ENCODE data around the gene STK4.
"Not testable (repeated sequence)": the region's sequence is repeated elsewhere in the genome, so short reads cannot be mapped to it uniquely, and the experiment has no call there.

Gene STK4

DNA sequence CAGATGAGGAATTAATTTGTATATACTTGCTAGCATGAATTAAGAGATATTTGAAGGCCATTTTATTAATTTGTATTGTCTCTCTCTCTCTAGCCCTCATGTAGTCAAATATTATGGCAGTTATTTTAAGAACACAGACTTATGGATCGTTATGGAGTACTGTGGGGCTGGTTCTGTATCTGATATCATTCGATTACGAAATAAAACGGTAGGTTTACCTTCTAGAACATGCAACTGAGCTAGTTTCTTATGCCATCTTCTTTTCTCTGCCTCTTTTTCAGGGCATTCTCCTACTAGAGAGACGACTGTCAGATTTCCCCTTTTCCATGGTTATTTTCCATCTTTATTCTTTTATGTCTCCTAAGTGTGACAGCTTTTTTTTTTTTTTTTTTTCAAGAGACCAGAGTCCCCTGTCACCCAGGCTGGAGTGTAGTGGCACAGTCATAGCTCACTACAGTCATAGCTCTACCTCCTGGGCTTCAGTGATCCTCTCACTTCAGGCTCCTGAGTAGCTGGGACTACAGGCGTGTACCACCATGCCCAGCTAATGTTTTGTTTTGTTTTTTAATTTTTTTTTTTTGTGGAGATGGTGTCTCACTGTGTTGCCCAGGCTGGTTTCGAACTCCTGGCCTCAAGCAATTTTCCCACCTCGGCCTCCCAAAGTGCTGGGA, 15.6 kb downstream of the STK4 start:
- no peak for DNase-seq (ENCODE audit: low read depth in 2 of 3, low spot score in 1 of 3)

DNA sequence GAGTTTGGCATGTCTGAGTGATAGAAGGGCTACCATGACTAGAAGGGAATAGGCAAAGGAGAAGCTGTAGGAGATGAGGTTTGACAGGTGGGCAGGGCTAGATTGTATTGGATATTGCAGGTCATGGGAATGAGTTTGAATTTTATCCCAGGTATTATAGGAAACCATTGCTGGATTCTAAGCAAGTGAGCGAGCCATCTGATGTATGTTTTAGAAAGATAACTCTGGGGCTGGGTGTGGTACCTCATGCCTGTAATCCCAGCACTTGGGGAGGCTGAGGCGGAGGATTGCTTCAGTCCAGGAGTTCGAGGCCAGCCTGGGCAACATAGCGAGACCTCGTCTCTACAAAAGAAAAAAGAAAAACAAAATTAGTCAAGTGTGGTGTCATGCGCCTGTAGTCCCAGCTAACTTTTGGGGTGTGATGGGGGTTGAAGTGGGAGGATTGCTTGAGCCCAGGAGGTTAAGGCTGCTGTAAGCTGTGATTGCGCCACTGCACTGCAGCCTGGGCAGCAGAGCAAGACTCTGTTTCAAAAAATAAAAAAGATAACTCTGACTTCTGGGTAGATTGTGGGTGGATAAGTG, 16.9 kb downstream of the STK4 start:
- DNase-seq (ENCODE audit: low read depth in 2 of 3, low spot score in 1 of 3), result no peak

GRCh38 chr20:44988631-44989171, 22.4 kb downstream of the STK4 start:
- DNase-seq (ENCODE audit: low read depth in 2 of 3, low spot score in 1 of 3), result no peak

- DNase-seq (ENCODE audit: low read depth in 2 of 3, low spot score in 1 of 3), result peak; percentile 42 to 66 (median 54)
Observed at GRCh38 chr20:44990425-44990824, 24.1 kb downstream of the STK4 start.

- DNase-seq (ENCODE audit: low read depth in 2 of 3, low spot score in 1 of 3), result no peak
Observed at GRCh38 chr20:44990957-44991356, 24.6 kb downstream of the STK4 start.

DNA sequence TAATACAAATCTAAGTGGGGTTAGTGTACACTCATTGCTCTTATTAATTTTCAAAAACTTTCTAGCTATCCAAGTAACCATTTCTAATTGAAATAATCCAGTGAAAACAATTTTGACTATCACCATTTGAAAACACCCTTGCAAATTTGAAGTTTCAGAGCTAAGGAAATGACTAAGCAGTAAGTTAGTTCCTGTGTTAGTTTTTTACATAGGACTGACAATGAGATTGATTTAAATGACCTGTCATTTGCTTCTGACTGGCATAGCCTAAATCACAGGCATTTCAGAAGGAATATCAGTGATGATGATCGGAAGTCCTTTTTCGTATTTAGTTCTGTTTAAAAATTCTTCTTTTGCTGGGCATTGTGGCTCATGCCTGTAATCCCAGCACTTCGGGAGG, 27.0 kb downstream of the STK4 start:
- DNase-seq (ENCODE audit: low read depth in 2 of 3, low spot score in 1 of 3), result no peak

GRCh38 chr20:44997171-44997570, 30.9 kb downstream of the STK4 start:
- no peak for DNase-seq (ENCODE audit: low read depth in 2 of 3, low spot score in 1 of 3)

DNA sequence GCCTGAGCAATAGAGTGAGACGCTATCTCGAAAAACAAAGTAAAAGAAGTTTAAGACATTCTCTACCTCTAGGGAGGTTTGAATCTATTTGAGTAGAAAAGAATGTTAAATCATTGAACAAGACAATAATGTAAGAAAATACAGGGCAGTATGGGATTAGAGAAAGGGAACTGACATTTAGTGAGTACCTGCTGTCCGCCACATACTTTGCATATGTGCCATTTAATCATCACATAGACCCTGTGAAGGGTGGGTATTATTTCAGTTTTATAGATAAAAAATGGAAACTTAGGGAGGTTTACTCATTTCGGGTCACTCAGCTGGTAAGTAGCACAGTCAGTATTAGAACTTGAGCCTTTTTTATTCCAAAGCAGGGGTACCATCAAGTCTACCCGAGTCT, 31.4 kb downstream of the STK4 start:
- DNase-seq (ENCODE audit: low read depth in 2 of 3, low spot score in 1 of 3), result no peak

DNA sequence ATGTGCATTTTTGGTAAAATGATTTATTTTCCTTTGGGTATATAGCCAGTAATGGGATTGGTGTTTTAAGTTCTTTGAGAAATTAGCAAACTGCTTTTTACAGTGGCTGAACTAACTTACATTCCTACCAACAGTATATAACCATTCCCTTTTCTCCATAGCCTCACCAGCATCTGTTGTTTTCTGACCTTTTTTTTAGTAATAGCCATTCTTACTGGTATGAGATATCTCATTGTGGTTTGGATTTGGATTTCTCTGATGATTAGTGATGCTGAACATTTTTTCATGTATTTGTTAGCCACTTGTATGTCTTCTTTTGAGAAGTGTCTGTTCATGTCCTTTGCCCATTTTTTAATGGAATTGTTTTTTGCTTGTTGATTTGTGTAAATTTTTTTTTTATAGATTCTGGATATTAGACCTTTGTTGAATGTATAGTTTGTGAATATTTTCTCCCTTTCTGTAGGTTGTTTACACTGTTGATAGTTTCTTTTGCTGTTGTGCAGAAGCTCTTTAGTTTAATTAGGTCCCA, 42.3 kb downstream of the STK4 start:
- DNase-seq (ENCODE audit: low read depth in 2 of 3, low spot score in 1 of 3), result no peak

DNA sequence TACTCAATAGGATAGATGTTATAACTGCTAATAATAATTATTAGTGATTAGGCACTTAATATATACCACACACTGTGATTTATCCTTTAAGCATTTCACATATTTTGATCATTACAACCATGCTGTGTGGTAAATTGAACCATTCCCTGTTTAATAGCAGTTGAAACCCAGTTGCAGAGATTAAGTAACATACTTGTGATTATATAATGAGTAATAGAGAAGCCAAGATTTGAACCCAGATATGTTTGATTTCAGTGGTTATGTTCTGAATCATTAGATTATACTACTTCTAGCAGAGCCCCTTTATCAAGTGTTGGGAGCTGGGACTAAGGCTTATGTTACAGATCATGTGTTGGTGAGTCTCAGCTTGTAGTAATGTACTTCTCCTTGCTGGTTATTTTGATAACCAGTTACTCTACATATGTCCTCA, 44.1 kb downstream of the STK4 start:
- DNase-seq (ENCODE audit: low read depth in 2 of 3, low spot score in 1 of 3), result no peak

GRCh38 chr20:45011108-45011526, 44.8 kb downstream of the STK4 start:
- peak in 2 of 3 donors; percentile 7 to 40 for DNase-seq (ENCODE audit: low read depth in 2 of 3, low spot score in 1 of 3)

DNA sequence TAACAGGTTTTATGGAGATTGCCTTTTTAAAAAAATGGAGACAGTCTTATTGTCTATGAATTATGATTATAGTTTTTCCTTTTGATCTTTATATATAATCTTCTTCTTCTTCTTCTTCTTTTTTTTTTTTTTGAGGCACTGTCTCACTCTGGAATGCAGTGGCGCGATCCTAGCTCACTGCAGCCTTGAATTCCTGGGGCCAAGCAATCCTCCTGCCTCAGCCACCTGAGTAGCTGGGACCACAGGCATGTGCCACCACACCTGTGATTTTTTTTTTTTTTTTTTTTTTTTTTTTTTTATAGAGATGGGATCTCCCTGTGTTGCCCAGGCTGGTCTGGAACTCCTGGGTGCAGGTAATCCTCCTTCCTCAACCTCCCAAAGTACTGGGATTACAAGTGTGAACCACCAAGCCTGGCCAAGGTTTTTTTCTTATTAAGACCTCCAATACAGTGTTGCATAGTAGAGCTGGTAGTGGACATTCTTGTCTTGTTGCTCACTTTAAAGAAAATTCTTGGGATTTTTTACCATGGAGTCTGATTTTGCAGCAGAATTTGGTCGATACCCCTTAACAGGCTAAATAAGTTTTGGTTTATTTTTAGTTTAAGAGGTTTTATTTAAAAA, 46.5 kb downstream of the STK4 start:
- no peak for DNase-seq (ENCODE audit: low read depth in 2 of 3, low spot score in 1 of 3)

DNA sequence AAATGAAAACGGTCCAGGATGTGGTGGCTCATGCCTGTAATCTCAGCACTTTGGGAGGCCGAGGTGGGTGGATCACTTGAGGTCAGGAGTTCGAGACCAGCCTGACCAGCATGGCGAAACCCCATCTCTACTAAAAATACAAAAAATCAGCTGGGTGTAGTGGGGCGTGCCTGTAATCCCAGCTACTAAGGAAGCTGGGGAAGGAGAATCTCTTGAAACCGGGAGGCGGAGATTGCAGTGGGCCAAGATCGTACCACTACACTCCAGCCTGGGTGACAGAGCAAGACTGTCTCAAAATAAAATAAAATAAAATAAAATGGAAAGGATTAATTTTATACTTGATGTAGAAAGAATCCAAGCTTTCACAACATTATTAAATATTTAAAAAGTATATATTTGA, 47.8 kb downstream of the STK4 start:
- DNase-seq (ENCODE audit: low read depth in 2 of 3, low spot score in 1 of 3), result not testable (repeated sequence)

DNA sequence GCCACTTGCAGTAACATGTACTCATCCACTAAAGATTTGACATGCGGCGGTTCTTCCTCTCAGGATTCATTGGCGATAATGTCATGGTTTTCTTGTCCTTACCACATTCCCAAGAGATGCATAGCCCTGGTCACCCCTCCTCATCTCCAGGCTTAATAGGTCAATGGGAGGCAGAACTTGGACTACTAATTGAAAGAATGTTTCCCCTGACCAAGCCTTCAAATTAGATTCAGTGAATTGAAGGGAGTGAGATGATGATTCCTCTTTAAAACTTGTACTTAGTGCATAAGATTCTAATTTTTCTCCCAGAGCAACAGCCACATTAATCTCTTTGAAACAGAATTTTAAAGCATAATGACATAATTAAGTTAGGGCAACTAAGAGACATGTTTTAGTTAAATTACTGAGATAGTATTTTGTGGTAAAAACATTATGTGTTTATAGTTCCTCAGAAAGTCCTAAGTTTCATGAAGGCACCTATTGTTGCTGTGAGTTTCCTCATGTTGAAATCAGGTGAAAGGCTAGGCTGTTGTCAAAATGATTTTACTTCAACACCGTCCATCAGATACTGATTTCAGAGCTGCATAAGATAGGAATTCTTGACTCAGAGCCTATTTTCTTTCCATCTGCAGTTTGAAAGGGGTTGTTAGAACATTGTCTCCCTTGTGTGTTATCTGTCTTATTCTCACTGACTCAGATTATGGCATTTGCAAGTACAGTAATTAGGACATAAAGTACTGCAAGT, 48.5 kb downstream of the STK4 start:
- DNase-seq (ENCODE audit: low read depth in 2 of 3, low spot score in 1 of 3), result no peak

- DNase-seq (ENCODE audit: low read depth in 2 of 3, low spot score in 1 of 3), result no peak
Observed at GRCh38 chr20:45016089-45016671, 49.9 kb downstream of the STK4 start.

DNA sequence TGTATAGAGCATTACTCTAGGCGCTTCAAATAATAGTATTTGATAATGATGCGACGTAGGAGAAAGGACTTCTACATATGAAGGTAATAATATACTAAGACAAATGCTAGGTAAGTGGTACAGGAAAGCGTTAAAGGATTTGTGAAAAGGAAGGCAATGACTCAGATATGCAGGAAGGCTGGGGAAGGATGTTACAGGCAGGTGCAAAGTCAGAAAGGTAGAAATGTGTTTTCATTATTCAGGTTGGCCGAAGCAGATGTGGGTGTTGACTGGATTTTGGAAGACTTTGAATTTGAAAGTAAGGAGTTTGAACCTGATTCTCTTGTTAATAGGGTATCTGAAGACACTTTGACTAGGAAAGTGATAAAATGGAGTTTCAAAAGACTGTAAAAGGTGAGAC, 51.0 kb downstream of the STK4 start:
- DNase-seq (ENCODE audit: low read depth in 2 of 3, low spot score in 1 of 3), result no peak

DNA sequence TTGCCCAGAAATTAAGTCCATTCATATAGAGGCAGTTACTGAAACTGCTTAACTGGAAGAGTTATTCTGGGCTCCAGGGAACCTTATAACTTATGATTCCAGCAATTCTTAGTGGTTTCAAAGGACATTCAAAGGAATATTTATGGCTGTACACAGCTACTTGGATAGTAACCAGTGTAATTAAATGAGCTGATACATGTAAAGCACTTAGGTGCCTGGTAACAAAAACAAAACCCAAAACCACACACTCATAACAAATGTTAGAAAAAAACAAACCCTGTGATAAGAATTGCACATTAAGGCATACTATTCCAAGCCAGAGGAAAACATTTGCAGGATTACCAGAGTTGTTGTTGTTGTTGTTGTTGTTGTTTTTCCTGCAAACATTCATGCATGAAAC, 51.5 kb downstream of the STK4 start:
- no peak for DNase-seq (ENCODE audit: low read depth in 2 of 3, low spot score in 1 of 3)

DNA sequence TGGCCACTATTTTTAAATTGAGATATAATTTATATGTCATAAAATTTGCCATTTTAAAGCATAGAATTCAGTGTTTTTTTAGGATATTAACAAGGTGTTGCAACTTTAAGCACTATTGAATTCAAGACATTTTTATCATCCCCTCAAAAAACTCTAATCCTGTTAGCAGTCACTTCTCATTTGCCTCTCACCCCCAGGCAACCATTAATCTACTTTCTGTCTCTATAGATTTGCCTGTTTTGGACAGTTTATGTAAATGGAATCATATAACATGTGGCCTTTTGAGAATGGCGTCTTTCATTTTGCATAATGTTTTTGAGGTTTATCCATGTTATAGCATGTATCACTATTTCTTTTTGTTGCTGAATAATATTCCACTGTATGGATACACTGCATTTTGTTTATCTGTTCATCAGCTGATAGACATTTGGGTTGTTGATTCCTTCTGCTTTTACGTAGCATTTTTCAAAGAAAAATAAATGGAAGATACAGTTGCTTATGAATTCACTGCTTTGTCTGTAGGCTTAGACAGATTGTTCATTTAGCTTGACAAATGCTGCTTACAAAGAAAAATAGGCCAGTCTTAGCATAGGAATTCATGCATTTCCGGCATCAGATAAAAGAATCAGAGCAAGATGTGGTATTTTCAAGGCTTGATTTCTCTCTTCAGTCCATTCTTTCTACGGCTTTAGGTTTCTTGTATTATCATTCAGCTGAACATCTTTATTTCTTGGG, 52.9 kb downstream of the STK4 start:
- DNase-seq (ENCODE audit: low read depth in 2 of 3, low spot score in 1 of 3), result no peak

DNA sequence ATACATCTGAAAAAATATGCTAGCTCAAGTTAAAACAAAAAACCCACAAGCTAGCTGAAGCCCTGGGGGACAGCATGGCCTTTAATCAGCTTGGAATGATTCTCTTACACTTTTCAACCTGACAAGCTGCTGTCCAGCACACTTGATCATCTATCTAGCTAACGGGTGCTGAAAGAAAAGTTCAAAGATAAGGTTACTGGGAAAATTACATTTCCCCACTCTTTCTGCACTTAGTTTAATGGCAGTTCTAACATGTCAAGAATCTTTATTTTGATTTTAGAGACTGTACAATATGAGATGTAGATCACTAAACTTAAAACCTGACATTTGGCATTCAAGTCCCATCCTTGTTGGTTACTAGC, 53.4 kb downstream of the STK4 start:
- no peak for DNase-seq (ENCODE audit: low read depth in 2 of 3, low spot score in 1 of 3)

- DNase-seq (ENCODE audit: low read depth in 2 of 3, low spot score in 1 of 3), result no peak
Observed at GRCh38 chr20:45020236-45020886, 54.0 kb downstream of the STK4 start.

Measured in stimulated activated CD4-positive, alpha-beta T cell treated with anti-CD3 and anti-CD28 coated beads, Interleukin-12 subunit alpha, Interleukin-12 subunit beta, amount 100 ng/mL, for 48 hours (primary cell).